HG03571 (cell line): ENCODE data around the gene MED12L.
"Not testable (repeated sequence)": the region's sequence is repeated elsewhere in the genome, so short reads cannot be mapped to it uniquely, and the experiment has no call there.

Source experiments
- ATAC-seq: cut with Tn5 transposase; IDR thresholded peaks from one replicate; pipeline ENCODE4 v1.9.1; 2021; ENCODE audit not compliant: unreplicated experiment

MED12L gene

GRCh38 chr3:151234825-151235224 is 149.4 kb downstream of the MED12L start:
- ATAC-seq = no peak

- no peak for ATAC-seq
Measured at GRCh38 chr3:151236316-151236715, 150.9 kb downstream of the MED12L start.

- ATAC-seq = no peak
Measured at GRCh38 chr3:151236736-151237135, 151.3 kb downstream of the MED12L start.

GRCh38 chr3:151242006-151242405 is 156.5 kb downstream of the MED12L start:
- not testable (repeated sequence) for ATAC-seq

DNA sequence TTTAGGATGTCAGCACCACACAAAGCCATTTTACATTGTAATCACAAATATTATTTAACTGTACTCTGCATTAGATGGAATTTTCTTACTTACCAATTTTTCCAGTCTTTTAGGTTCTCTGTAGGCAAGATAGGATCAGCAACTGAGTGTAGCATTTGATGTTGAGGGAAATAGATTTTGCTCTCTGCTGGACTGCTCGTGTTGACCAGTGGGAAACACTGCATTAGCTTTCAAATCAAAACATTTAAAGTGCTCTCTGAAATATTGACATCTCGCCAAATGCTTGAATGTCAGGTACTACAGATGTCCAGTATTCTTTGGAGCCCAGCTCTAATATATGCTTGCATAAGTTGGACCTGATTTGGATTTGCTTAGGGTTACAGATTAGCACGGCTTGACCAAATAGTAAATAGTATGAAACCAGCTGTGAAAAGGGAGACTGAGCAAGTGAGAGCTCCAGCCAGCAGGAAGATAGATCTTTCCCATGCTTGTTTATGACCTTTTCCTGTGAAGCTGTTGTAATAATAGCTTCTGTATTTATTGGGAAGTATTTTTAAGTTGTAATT is 163.4 kb downstream of the MED12L start:
- ATAC-seq = no peak

GRCh38 chr3:151256749-151257148 is 171.3 kb downstream of the MED12L start:
- no peak for ATAC-seq

- ATAC-seq = no peak
Measured at GRCh38 chr3:151259664-151260063, 174.2 kb downstream of the MED12L start.

DNA sequence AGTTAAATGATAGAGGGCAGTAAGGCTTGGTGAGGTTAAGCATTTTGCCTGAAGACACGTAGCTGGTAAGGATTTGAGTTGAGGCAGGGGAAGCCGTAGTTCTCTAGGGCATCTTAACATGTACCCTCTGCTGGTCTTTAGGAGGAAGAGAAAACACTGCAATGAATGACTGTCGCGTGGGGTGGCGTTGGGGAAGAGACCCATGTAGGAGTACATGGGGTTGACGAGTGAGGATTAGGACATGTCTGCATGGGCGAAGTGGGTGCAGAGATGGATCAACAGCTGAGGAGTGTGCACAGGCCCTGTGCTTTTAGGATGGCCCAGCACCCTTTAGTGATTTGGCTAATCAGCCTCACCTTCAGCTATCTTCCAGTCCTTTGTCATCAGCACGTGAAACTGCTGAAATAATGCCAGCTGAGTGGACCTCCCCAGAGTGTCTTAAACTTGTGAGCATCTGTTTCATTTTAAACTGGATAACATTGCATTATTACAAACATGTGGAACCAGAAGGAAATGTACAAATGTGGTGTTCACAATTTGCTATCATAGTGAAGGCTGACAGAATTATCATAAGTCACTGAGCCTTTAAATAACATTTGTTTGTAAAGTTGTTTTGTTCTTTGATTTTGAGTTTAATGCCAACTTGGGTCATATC is 177.5 kb downstream of the MED12L start:
- ATAC-seq = no peak

DNA sequence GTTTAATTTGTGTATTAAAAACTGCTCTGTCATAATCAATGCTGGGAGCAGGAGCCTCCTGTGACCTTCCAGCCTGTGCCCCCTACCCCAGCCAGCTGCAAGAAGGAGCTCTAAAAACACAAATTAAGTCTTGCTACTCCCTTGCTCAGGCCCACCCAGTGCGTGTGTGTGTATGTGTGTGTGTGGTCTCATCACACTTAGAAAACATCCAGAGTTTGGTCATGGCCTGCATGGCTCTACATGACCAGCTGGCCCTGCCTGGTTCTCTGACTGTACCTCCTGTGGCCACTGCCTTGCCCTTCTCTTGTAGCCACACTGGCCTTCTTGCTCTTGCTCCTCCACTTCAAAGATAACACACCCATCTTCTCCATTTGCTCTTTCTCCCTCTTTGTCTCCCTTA is 179.1 kb downstream of the MED12L start:
- ATAC-seq = no peak

- ATAC-seq = no peak
Measured at GRCh38 chr3:151265166-151265565, 179.7 kb downstream of the MED12L start.

DNA sequence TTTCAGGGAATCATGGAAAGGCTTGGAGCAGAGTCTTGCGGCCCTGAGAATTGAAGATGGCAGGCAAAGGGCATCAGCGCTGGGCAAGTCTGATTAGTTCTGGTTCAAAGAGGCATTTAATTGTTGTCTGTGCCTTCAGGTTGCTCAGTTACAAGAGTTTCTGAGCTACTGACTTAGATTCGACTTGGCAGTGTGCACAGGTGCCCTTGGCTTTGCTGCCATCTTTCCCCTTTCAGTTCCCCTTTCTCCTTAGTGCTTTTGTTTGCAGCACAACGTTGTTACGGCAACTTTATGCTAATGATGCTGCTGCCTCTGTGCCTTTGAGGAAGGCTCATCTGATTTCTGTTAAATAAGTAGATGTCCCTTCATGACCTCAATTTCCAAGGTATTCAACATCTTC is 180.4 kb downstream of the MED12L start:
- ATAC-seq = peak; percentile 90

- no peak for ATAC-seq
Measured at GRCh38 chr3:151267066-151267465, 181.6 kb downstream of the MED12L start.

GRCh38 chr3:151268267-151269235 is 183.1 kb downstream of the MED12L start:
- peak; percentile 64 for ATAC-seq

- no peak for ATAC-seq
Measured at GRCh38 chr3:151269631-151270030, 184.2 kb downstream of the MED12L start.

- no peak for ATAC-seq
Measured at GRCh38 chr3:151275091-151275490, 189.6 kb downstream of the MED12L start.

DNA sequence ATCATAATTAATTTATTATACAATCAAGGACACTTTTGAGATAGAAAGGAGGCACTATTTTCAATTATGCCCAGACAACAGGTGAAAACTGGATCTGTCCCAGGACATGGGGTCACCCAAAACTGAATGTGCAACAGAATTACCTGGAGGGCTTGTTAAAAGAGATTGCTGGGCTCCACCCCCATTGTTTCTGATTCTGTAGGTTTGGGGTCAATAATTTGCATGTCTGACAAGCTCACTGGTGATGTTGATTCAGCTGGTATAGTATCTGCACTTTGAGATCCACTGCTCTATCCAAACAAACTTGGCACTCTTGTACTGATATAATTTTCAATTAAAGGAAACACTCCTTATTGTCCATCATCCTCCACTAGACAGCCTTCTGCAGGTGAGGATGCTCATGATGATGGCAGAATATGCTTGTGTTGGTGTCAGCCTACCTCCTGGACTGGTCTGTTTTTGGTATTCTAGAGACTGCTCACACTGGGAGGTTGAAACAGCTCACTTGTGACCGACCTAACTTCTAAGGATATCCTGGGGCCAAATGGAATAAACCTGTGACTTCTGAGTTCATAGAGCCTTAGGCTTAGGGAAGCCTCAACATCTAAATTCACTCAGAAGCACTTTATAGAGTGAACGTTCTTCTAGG is 190.7 kb downstream of the MED12L start:
- ATAC-seq = peak; percentile 20

GRCh38 chr3:151276687-151277042 is 191.2 kb downstream of the MED12L start:
- peak; percentile 64 for ATAC-seq

GRCh38 chr3:151278230-151278629 is 192.8 kb downstream of the MED12L start, which contains the start of gene P2RY14:
P2RY14 (minus strand) TSS chr3:151278542; CDS start chr3:151214316, 64,226 bp downstream.
- ATAC-seq = no peak

DNA sequence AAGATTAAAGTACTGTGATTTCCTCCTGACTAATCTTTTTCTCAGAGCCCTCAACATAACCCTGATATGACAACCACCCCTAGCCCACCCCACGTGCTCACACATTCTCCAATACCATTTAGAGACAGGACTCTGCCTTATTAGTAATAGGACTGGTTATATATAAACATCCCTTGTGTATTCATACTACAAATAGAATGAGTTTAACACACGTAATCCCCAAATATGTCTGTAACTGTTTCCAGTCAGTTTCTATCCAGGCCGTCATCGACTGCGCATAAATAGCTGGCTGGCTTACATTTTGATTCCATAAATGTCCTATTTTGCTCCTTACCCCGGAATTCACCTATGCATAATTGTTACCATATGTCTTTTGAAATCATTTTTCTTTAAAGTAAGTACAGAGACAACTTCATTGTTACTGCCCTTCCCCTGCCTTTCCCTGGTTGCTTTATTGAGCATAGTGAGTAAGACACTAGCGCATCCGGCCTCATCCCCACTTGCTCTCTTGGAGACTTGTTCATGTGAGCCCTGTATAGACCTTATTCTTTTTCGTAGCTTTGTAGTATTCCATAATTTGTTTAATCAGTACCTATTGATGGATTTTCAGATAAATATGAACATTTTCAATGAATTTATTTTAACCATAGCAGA is 196.3 kb downstream of the MED12L start:
- ATAC-seq = no peak

GRCh38 chr3:151282921-151283320 is 197.5 kb downstream of the MED12L start:
- ATAC-seq = peak; percentile 69

DNA sequence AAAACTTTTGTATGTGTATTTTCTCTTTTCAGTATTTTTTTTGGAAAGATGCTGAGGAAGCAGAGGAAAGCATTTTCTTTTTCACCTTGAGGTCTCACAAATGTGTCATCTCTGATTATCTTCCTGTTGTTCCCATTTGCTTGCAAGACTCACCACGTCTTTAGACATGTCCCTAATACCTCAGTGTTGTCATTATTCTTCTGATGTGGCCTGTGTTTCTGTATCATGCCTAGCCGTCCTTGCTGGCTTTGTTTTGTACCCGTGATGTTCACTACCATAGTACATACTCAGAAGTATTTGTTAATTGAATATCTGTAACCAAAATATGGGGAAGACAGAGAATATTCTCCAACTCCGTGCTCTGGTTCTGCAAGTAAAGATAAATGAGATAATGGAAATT is 197.9 kb downstream of the MED12L start:
- no peak for ATAC-seq
